Frontal cortex (tissue), 4 donors: ENCODE measurements around the gene KLHL29. TPM values are rescaled to one million over a fixed set of nuclear protein-coding genes. Genes with fewer than 3 reads are reported as not detected.

Experiments
- DNase-seq, 2 donors: peaks; one replicate each; pipeline ENCODE4 v3.0.0; 2012; ENCODE audit warnings: low spot score in 2 of 2
- FAIRE-seq: peaks from 2 replicates; lab custom pipeline; 2012; peaks lifted over from hg19 to GRCh38; lab: Jason Lieb, UNC
- total RNA-seq: library from RNA; depleted of rRNA; stranded (reverse); fragments of >200 nt; gene quantifications from one replicate; pipeline ENCODE4 v1.2.3, GENCODE V29; 2014
- donor health status: control.
- donor health status: control.
- donor health status: control.

Gene KLHL29
- total RNA-seq, 1 donor from 2014 or later = 14.3 TPM

DNA sequence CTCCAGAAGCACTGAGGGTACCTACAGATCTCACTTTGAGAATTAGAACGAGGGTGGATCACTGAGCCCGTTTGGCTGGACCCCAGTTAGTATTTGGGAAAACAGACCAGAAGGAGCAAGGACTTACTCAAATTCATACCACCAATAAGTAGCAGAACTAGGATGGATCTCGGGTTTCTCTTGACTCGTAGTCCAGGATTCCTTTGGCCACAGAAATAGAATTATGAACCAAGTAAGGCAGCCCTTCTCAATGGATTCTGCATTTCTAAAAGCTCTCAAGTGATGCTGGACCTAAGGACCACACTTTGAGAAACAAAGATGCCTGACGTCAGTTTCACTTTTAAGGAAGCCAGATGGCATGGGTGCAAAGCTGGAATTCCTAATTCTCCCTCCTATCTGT is 153.0 kb downstream of the KLHL29 start:
- DNase-seq (no peak), FAIRE-seq (no peak)

DNA sequence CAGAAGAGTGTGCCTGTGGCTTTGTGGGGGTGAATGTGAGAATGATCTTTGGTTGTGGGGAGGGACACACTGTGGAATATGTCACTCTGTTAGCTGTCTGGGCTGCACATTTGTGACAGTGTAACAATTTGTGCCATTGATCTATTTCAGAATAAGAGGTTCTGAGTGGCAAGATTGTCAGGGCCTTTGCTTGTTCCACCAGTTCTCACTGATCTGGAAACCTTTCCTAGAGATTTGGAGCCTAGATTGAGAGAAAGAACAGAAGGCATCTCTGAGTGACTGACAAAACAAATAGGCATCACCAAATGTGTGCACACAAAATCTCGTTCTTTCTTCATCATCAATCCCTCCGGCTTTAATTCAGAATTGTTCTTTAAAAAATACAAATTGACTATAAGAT is 153.6 kb downstream of the KLHL29 start:
- no peak for FAIRE-seq
- DNase-seq = no peak

DNA sequence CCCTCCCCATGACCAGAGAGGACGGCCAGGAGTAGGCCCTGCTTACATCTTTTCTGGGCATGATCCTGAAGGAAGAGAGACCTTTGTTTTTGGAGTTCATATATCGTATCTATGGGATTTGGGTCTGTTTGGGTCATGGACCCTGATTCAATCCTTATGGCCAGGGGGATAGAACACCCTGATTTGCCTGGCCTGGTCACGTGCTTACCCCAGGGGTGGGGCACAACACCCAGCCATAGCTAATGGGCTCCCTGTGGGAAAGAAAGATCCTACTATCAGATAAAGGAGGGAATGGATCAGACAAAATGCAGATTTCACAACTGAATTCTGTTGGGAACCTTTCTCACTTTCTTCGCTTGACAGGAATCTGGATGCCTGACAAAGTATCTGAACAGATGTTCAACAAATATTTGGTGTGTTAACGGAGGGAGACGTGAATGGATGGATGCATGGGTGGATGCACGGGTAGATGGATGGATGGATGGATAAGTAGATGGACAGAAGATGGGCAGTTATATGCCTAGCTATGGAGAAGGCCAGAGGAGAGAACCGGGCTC is 155.9 kb downstream of the KLHL29 start:
- FAIRE-seq = no peak
- no peak for DNase-seq

DNA sequence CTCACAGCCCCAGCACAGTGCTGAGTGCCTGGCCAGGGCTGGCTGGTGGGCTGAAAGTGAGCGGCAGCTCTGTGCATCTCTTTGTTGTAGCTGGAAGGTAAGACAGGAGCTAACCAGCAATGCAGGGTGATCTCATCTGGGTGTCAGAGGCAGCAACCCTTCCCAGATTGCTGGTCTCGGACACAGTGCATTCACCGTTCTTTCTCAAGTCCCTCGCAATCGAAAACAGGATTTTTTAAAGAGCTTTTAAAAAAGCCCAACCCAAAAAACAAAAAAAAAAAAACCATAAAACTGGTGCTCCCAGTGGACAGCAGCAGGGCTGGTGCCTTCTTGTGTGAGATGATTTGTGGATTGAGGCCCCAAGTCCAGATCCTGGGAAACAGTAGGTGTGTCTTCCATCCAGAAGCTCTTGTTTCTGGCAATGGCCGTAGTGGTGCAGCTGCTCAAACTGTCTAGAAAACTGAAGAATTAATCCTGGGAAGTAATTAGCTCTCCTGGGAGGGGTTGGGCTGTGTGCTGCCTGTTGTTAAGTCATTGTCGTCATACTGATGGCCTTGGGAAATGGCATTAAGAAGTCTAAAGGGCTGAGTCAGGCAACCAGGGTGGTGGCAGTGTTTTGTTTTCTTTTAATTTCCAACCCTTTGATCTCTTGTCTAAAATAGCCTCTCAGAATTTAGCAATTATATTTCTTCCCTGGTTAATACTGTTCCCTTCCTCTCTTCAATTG is 156.7 kb downstream of the KLHL29 start:
- no peak for FAIRE-seq

DNA sequence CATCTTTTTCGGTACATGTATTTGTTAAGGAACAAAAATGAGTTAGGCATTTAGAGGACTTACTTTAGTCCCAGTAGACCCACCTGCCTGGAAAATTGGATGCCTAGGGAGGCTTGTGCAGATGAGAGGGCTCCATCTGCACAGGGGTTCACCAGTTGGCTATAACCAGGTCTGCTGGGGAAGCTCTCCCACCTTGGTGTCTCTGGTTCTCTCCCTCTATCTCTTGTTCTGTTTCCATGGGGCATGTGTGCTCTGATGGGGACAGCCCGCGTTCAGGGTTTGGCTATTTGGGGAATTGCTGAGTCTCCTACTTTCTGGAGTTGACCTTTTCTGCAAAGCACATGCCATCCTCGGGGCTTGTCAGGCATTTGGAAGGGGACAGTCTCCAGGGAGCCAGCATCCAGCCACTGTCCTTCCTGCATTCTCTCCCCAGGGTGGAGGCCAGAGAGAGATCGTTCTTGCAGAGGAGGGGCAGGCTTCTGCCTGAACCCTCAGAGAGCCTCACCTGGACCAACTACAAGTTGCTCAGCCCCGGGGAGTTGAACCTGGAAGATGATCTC is 157.3 kb downstream of the KLHL29 start:
- FAIRE-seq = no peak
- DNase-seq = no peak

More for the DNA sequence above, 156.7 kb downstream of the KLHL29 start:
- no peak for DNase-seq

DNA sequence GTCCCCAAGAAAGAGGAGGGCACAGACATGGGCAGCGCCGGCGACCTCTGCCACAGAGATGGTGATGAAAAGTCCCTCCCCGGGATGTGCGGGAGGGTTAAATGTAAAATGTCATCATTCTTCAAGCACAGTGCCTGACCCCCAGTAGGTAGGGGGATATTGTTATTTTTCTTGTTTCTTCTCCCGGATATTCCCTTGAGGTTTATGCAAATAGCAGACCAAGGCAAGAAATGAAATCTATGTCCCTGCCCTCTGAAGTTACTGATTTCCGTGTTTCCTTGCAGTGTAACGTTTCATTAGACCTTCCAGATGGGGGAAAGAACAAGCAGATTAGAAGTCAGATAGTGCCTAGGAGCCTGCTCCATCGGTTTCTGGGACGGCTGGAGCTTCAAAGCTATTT is 158.3 kb downstream of the KLHL29 start:
- DNase-seq (no peak), FAIRE-seq (no peak)

DNA sequence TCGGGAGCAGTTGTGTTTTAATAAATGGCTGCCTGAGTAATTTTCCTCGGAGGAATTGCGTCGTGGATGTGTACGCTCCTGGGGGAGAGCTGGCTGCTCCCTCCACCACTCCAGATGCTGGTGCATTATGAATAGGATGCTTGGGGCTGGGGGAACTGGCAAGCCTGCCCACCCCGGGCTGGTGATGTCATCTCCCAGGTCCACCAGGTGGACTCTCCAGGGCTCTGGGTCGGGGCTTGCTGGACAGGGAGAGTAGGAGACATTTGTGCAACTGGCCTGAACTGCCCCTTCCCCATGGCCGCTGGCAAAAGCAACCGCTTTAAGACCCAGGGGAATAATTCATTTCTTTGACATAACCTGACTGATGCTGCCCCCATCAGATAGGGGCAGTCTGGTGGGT is 158.7 kb downstream of the KLHL29 start:
- FAIRE-seq (no peak), DNase-seq (no peak)

DNA sequence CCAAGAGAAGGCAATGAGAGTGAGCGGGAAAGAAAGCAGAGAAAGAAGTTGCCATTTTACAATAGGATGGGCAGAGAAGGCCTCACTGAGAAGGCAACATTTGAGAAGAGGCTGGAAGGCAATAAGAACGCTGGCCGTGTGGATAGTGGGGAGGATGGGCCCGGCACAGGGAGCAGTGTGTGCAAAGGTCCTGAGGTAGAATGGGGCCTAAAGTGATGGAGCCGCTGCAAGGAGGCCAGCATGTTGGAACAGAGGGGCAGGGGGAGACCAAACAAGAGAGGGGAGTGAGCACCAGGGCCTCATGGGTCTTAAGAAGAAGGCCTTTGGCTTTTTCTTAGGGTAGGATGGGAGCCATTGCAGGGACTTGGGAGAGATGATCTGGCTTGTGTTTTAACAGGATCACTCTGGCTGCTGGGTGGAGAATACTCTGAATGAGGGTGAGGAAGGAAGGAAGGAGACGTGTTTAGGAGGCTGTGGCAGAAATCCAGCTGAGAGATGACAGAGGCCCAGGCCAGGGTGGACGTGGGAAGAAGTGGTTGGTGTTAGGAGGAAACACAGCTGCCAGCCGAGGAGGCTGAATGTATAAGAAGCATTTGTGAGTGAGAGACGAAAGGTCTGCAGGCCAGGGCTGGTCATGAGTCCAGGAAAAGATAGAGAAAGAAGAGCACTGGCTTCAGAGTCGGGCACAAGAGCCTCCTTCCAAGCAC is 159.8 kb downstream of the KLHL29 start:
- DNase-seq = no peak
- FAIRE-seq = no peak

DNA sequence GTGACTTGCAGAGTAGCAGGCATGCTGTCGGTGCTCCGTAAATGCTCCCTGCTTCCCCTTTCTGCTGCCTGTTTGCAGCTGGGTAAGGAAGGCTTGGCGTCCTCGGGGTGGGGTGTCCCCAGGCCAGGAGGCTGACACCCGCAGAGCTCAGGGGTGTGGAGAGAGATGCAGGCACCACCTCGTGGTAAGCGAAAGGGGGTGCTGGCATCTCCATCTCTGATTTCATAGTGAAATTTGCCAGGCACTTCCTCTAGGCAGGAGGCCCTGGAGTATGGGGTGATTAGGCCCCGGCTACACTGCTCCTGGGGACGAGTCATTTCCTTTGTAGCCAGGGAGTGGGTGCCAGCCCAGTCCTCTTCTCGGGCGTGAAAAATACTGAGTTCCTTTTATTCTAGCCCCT is 160.4 kb downstream of the KLHL29 start:
- DNase-seq (no peak), FAIRE-seq (no peak)

DNA sequence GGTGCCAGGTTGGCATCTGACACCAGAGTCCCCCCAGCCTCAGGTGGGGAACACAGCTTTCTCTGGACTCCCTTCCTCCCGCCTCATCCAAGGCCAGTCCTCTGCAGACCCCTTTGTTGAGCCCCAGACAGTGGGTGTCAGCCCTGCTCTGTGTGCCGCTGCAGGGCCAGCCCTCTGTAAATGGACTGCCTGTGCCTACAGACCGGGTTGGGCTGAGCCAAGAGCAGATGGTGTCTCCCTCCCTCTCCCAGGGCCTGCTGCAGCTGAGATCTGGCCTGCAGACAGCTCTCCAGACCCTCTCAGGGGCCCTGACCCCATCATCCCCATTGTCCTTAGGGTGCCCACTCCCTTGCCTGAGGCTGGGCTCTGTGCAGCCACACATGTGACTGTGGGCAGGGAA is 160.8 kb downstream of the KLHL29 start:
- FAIRE-seq (no peak), DNase-seq (no peak)

DNA sequence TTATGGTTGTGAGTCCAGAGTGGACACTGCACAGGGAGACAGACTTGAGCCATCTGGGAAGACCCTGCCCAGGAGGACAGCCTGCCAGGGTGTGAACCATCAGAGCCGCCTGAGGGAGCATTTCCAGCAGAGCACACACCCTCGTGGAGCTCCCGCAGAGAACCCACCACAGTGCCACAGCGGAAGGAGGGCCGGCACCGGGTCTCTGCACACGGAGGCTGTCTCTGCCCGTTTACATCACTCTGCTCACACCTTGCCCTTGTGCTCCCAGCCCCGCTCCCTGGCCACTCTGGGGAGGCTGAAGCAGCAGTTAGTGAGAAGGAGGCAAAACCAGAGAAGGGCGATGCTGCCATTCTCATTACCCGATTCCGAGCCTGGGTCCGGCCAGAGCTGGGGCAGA is 161.9 kb downstream of the KLHL29 start:
- DNase-seq (no peak), FAIRE-seq (no peak)

DNA sequence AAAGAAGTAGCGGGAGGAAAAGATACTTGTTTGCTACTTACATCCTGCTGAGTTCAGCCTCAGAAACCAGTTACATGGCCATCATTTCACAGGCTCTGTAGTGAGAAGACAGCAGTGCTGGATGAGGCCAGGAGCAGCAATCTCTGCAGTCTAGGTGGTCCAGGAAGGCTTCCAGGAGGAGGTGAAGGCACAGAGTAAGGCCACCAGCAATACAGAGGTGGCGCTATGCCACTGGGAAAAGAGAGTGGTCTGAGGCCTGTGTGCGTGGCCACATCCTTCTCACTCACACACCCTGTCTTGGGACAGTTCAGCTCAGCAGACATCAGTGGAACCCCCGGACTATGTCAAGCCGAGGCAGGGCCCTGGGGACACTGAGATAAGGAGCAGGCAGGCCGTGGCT is 162.7 kb downstream of the KLHL29 start:
- DNase-seq (no peak), FAIRE-seq (no peak)

DNA sequence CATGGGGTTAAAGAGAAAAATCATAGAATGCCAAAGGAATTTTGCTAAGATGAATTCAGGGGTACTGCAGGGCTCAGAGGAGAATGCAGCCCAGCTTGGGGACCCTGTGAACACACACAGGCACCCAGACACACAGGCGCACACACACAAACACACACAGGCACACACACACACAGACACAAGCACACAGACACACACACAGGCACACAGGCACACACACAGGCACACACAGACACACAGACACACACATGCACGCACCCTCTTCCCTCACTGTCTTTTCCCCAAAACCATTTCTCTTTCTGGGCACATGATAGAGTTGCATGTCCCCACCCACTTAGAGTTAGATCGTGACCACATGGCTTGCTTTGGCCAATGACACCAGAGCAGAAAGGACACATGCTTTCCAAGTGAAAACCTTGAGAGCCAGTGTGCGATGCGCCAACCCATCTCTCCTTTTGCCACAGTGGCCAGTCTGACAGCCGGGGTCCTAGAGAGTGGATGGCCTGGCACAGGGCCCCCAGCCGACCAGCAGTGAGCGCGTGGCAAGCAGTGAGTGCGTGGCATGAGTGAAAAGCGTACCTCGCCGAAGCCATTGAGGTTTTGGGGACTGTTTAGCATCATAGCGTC is 163.3 kb downstream of the KLHL29 start:
- DNase-seq (no peak), FAIRE-seq (no peak)

DNA sequence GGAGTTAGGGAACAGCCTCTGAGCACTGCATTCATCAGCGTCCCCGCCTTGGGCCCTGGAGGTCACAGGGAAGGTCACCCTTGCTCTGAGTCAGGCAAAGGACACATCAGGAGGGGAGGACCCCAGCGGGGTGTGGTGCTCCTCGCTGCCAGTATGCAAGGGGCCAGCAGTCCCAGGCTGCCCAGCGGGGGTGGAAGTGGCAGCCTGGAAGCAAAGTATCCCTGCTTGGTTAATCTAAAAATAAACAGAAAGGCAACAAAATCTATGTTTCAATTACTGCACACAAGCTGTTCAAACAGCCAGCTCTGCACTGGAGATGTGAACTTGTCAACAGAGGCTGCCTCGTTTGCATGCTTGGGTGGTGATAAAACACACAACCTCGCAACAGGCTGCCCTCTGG is 164.1 kb downstream of the KLHL29 start:
- DNase-seq (no peak), FAIRE-seq (no peak)

DNA sequence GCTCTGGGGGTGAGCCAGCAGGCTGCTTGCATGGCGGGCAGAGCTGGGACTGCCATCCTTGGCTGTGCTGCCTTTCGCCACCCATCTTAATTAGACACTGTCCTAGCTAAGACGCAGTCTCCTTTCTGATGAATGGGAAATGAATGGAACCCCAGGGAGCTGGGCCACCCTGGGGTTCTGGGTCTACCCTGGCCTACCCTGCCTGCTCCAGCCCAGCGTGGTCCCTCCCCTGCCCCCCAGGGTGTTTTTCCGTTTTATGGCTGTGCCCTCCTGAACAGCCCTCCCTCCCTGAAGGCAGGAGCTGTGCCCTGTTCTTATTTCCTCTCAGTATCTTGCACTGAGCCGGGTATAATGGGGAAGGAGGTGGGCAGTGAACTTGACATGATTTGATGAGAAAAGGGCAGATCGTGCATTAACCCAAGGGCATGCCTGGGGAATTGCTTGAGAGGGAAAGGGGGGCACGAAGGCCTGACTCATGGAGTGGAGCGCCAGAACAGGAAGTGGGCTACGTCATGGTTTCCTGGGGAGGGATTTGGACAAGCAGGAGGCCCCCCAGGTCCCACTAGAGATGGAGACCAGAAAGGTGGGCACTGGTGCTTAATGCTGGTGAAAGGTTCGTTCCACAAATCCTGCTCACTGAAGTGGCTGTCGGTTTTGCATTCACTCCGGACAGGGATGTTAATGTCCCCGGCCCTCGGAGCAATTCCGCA is 165.0 kb downstream of the KLHL29 start:
- FAIRE-seq (no peak), DNase-seq (no peak)

DNA sequence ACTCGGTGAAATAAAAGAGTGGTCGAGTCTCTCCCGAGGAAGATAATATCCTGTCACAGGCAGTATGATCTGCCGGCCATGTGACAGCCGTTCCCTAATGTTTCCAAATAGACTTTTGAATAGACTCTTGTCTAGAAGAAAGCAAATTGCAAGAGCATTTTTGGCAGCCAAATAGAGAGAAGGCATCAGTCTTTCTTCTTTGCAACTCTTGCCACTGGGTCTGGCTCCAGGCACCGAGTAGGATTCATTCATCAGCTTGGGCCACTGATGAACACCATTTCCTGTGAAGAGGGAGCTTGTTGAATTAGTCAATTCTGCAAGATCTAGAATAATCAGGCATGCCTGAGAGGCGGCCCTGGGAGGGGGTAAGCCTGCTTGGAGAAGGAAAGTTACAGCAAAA is 165.6 kb downstream of the KLHL29 start:
- DNase-seq = no peak
- FAIRE-seq = no peak

DNA sequence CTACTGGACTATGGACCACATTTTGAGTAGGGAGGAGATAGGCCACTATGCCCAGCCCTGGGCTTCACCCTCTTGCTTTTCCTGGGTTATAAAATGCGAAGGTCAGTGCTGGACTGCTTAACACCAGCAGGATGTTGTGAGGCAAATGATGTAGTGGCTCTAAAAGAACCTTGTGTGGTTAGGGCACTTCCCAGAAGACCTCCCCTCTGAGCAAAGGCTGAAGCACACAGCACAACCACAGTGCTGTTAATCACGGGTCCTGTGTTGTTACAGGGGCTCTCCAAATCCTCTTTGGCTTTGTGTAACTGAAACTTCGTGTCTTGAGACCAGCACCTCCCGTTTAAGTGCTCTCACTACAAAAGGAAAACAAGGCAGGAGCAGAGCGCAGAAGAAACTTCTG is 166.9 kb downstream of the KLHL29 start:
- no peak for FAIRE-seq

DNA sequence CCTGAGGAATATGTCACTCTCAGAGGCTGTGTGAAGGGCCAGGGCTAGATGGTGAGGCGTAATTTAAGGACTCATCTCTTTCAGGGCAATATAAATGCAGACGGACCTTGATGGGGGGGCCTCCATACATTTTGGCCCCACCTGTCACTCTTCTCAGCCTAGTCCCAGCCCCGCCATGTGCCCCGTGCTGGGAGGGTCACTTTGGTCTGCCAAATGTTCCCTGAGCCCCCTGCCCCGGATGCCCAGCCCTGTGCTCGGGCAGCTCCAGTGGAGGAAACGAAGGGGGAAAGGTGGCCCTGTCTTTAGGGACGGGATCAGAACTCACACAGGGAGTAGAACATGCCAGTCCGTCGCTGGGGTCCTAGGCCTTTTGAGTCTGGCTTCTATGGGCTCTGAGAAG is 168.6 kb downstream of the KLHL29 start:
- FAIRE-seq = no peak
- no peak for DNase-seq

More for the DNA sequence above, 166.9 kb downstream of the KLHL29 start:
- DNase-seq = no peak

DNA sequence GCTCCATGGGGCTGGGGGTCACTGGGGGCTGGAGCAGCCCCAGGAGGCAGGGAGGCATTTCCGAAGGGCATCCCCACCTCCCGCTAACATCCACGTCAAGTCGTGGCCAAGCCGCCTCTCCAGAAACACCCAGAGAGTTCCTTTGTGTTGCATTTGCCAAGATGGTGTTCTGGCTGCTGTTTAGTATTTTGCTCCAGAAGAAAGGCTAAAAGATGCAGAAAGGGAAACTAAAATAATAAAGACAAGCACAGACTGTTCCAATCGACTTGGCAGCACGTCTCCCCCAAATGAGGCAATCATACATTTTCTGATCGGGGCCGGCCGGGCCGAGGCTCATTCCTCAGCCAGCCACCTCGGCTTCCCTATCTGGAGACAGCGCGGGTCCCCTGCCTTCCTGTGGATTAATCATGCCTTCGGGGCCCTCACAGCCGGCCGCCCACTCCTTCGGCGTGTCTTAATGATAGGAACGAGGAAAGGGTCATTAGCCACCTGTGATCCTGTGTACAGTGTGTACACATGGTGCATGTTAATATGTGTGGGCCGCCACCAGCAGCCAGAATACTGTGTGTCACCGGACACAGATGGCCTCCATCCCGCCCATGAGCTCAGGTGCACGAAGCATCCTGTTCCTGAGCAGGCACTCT is 169.2 kb downstream of the KLHL29 start:
- DNase-seq (no peak), FAIRE-seq (no peak)

DNA sequence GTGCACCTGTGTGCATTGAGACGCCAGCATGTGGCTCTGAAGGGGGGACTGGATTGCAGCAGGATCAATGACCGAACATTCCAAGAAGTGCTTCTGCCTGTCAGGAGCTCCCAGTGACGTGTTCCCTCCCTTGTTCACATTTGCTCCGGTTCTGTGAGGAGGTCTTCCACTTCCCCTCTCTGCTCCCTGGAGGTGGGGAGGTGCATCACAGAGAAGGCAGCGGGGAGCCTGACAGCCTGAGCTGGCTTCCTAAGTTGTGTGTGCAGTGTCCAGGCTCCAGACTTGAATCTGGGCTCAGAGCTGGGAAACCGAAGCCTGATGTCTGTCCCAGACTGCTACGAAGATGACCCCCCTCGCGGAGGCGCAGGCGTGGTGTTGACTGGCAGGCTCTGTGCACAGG is 171.0 kb downstream of the KLHL29 start:
- no peak for FAIRE-seq

More for the DNA sequence above, 171.0 kb downstream of the KLHL29 start:
- DNase-seq = no peak
